Naive thymus-derived CD4-positive, alpha-beta T cell (primary cell): Measurements from ENCODE around the gene LPA. TPM values are rescaled to one million over a fixed set of nuclear protein-coding genes. Genes with fewer than 3 reads are reported as not detected.
A peak's percentile ranks its signal among the peaks of the same experiment; 100 is the strongest.
"Not testable (repeated sequence)": the region's sequence is repeated elsewhere in the genome, so short reads cannot be mapped to it uniquely, and the experiment has no call there.

ENCODE experiments used
- ATAC-seq: fragments of 150-1000 bp; cut with Tn5 transposase; 2 replicates; pipeline ENCODE4 v1.10.0; 2021; ENCODE audit warnings: mild to moderate bottlenecking, moderate library complexity
- CTCF ChIA-PET: fragments of 350-600 bp; sonication (Branson Sonifier 250); formaldehyde crosslinking; loops from one replicate; lab custom pipeline; 2021; ENCODE audit warnings: antibody characterized with exemption; lab: Charles Lee
- POLR2A ChIA-PET: fragments of 350-600 bp; sonication (Branson Sonifier 250); formaldehyde crosslinking; loops from one replicate; lab custom pipeline; 2021; ENCODE audit warnings: antibody characterized with exemption, inconsistent platforms; lab: Charles Lee
- DNase-seq, 9 donors: peaks; one replicate each; pipeline versions ENCODE4 v3.0.0 to v3.0.0-alpha.2; 2020 to 2022; ENCODE audit warnings: mixed read lengths in 1 of 9
- H3K27ac ChIP-seq: one replicate; pipeline ENCODE4 v1.7.0; 2013; ENCODE audit warnings: mild to moderate bottlenecking, low read depth, low read length, moderate library complexity
- H3K27me3 ChIP-seq, 2 donors: one replicate each; pipeline ENCODE4 v1.7.0; 2013; ENCODE audit warnings: low read length in 2 of 2, mild to moderate bottlenecking in 2 of 2, moderate library complexity in 2 of 2; ENCODE audit not compliant: control insufficient read depth in 2 of 2, insufficient read depth in 2 of 2
- H3K36me3 ChIP-seq, 3 experiments: 1 replicate in 2 of 3; 2 replicates in 1 of 3; pipeline ENCODE4 v1.7.0; 2013; ENCODE audit warnings: low read length in 3 of 3, mild to moderate bottlenecking in 3 of 3, moderate library complexity in 1 of 3; ENCODE audit not compliant: insufficient read depth in 3 of 3, control insufficient read depth in 2 of 3
- H3K4me1 ChIP-seq, 2 donors: one replicate each; pipeline ENCODE4 v1.7.0; 2013; ENCODE audit warnings: low read length in 2 of 2, mild to moderate bottlenecking in 2 of 2, moderate library complexity in 1 of 2; ENCODE audit not compliant: control insufficient read depth in 2 of 2, insufficient read depth in 2 of 2
- H3K4me3 ChIP-seq: 2 replicates; pipeline ENCODE4 v1.7.0; 2013; ENCODE audit warnings: mild to moderate bottlenecking, low read length
- H3K9me3 ChIP-seq, 3 experiments: 1 replicate in 2 of 3; 2 replicates in 1 of 3; pipeline ENCODE4 v1.7.0; 2013; ENCODE audit warnings: low read length in 3 of 3; ENCODE audit not compliant: control insufficient read depth in 2 of 3
- H3K27ac Mint-ChIP-seq, 9 donors: one replicate each; pipeline ENCODE4 v1.8.0; 2020 to 2022; ENCODE audit warnings: mixed read lengths in 9 of 9, mild to moderate bottlenecking in 8 of 9, moderate library complexity in 5 of 9, inconsistent platforms in 2 of 9
- H3K27me3 Mint-ChIP-seq, 5 donors: one replicate each; pipeline ENCODE4 v1.8.0; 2021 to 2022; ENCODE audit warnings: mixed read lengths in 5 of 5, mild to moderate bottlenecking in 1 of 5
- H3K36me3 Mint-ChIP-seq, 5 donors: one replicate each; pipeline ENCODE4 v1.8.0; 2020 to 2022; ENCODE audit warnings: mixed read lengths in 5 of 5, mild to moderate bottlenecking in 3 of 5, inconsistent platforms in 1 of 5
- H3K4me1 Mint-ChIP-seq, 7 donors: one replicate each; pipeline ENCODE4 v1.8.0; 2020 to 2022; ENCODE audit warnings: mixed read lengths in 7 of 7, mild to moderate bottlenecking in 3 of 7, inconsistent platforms in 1 of 7
- H3K4me3 Mint-ChIP-seq, 10 donors: one replicate each; pipeline ENCODE4 v1.8.0; 2020 to 2022; ENCODE audit warnings: mild to moderate bottlenecking in 10 of 10, mixed read lengths in 10 of 10, moderate library complexity in 6 of 10, inconsistent platforms in 2 of 10
- H3K9me3 Mint-ChIP-seq, 11 donors: one replicate each; pipeline ENCODE4 v1.8.0; 2020 to 2022; ENCODE audit warnings: mixed read lengths in 11 of 11, mild to moderate bottlenecking in 4 of 11, inconsistent platforms in 1 of 11, moderate library complexity in 1 of 11
- intact Hi-C, 2 donors: fragments of 100-400 bp; cut with micrococcal nuclease; formaldehyde crosslinking; loops; one replicate each; pipeline ENCODE4 v1.15.1; 2023
- polyA plus RNA-seq, 2 donors: library from polyadenylated mRNA; unstranded; fragments of 300-500 nt; fragmentation: Illumina TruSeq; gene quantifications; one replicate each; pipeline ENCODE4 v1.2.3, GENCODE V29; 2021
- total RNA-seq, 6 experiments: library from RNA in 5 of 6; stranded (reverse) in 5 of 6; gene quantifications; 1 replicate in 5 of 6; 2 replicates in 1 of 6; pipeline ENCODE4 v1.2.3 and lab custom pipeline; 2021 to 2026

The LPA gene
- total and polyA plus RNA-seq, 7 experiments from 2014 or later = not detected

DNA sequence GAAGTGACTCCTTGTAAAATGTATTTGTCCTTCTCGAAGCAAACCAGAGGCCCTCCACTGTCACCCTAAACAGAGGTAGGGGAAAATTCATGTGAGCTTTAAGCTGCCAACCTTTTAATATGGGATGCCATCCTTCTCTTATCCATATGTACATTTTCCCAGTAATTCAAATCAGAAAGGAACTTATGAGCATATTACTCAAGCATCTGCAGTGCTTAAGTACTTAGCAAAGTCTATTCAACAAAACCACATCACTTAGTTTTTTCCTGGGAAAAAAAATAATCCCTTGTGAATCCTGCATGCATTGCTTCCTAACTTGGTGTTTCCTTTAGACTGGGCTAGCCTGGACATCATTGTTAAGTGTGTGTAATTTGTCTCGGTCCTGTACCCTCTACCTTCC is 132.2 kb downstream of the LPA start:
- Mint-ChIP-seq H3K9me3 (peaks cover 0 to 14% (median 9%) of the 10 kb centered on the region in 11 donors), H3K27ac (no peak overlapping the region), H3K36me3 (peaks cover 0 to 6% (median 0%) of the 10 kb centered on the region in 5 donors), H3K4me1 (no peaks in the 10 kb centered on the region), H3K4me3 (no peak overlapping the region), H3K27me3 (peaks cover 0 to 34% (median 13%) of the 10 kb centered on the region in 5 donors)
- intact Hi-C loops = loop anchor here in 1 of 2 donors (5.0 to 10.0 kb wide), 2 partner anchors 447 to 670 kb away; no protein-coding TSS in a partner anchor
- DNase-seq (no peak), ATAC-seq (no peak)
- Histone ChIP-seq H3K27me3 (no peaks in the 10 kb centered on the region), H3K36me3 (no peaks in the 10 kb centered on the region), H3K4me1 (no peaks in the 10 kb centered on the region), H3K4me3 (no peak overlapping the region), H3K9me3 (no peaks in the 10 kb centered on the region), H3K27ac (no peak overlapping the region)
- ChIA-PET CTCF (interaction anchor here (5.4 kb wide), 1 partner anchor 11 kb away, joined by 73 read pairs; no protein-coding TSS in a partner anchor), POLR2A (no interaction called here)

DNA sequence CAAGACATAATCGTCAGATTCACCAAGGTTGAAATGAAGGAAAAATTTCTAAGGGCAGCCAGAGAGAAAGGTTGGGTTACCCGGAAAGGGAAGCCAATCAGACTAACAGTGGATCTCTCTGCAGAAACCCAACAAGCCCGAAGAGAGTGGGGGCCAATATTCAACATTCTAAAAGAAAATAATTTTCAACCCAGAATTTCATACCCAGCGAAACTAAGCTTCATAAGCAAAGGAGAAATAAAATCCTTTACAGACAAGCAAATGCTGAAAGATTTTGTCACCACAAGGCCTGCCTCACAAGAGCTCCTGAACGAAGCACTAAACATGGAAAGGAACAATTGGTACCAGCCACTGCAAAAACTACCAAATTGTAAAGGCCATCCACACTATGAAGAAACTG is 134.6 kb downstream of the LPA start:
- CTCF ChIA-PET = interaction anchor here (0.7 kb wide), 1 partner anchor 21 kb away, joined by 3 read pairs; no protein-coding TSS in a partner anchor
- Mint-ChIP-seq H3K27me3 (peaks cover 0 to 45% (median 13%) of the 10 kb centered on the region in 5 donors), H3K9me3 (peaks cover 0 to 14% (median 9%) of the 10 kb centered on the region in 11 donors)
- H3K27ac Mint-ChIP-seq, H3K4me3 ChIP-seq, ATAC-seq, H3K4me3 Mint-ChIP-seq, H3K4me1 Mint-ChIP-seq, intact Hi-C loops, H3K9me3 ChIP-seq, H3K27ac ChIP-seq, H3K27me3 ChIP-seq, H3K36me3 Mint-ChIP-seq, H3K4me1 ChIP-seq, H3K36me3 ChIP-seq, DNase-seq, POLR2A ChIA-PET: not testable (repeated sequence)

GRCh38 chr6:160523223-160523622 is 140.9 kb downstream of the LPA start:
- Mint-ChIP-seq H3K4me3 (no peak overlapping the region), H3K9me3 (peaks cover 0 to 2% (median 0%) of the 10 kb centered on the region in 11 donors), H3K4me1 (peaks cover 5 to 24% (median 22%) of the 10 kb centered on the region in 7 donors), H3K27ac (no peak overlapping the region), H3K36me3 (no peaks in the 10 kb centered on the region), H3K27me3 (peaks cover 0 to 51% (median 5%) of the 10 kb centered on the region in 5 donors)
- ATAC-seq = no peak
- H3K36me3 ChIP-seq = no peaks in the 10 kb centered on the region
- ChIA-PET POLR2A (no interaction called here), CTCF (interaction anchor here (6.4 kb wide), 1 partner anchor 9 kb away, joined by 73 read pairs; no protein-coding TSS in a partner anchor)
- no peak overlapping the region for H3K4me3 ChIP-seq
- H3K4me1 ChIP-seq = peaks cover 0 to 14% of the 10 kb centered on the region in 2 donors
- H3K27me3 ChIP-seq = no peaks in the 10 kb centered on the region
- H3K9me3 ChIP-seq = no peaks in the 10 kb centered on the region
- H3K27ac ChIP-seq = no peak overlapping the region
- DNase-seq = no peak
- intact Hi-C loops = loop anchor here (5.0 kb wide), 3 partner anchors 469 to 849 kb away; partner anchors contain the start of genes MAP3K4 (in 1 of the 2) and SOD2 (in 1 of the 2)

DNA sequence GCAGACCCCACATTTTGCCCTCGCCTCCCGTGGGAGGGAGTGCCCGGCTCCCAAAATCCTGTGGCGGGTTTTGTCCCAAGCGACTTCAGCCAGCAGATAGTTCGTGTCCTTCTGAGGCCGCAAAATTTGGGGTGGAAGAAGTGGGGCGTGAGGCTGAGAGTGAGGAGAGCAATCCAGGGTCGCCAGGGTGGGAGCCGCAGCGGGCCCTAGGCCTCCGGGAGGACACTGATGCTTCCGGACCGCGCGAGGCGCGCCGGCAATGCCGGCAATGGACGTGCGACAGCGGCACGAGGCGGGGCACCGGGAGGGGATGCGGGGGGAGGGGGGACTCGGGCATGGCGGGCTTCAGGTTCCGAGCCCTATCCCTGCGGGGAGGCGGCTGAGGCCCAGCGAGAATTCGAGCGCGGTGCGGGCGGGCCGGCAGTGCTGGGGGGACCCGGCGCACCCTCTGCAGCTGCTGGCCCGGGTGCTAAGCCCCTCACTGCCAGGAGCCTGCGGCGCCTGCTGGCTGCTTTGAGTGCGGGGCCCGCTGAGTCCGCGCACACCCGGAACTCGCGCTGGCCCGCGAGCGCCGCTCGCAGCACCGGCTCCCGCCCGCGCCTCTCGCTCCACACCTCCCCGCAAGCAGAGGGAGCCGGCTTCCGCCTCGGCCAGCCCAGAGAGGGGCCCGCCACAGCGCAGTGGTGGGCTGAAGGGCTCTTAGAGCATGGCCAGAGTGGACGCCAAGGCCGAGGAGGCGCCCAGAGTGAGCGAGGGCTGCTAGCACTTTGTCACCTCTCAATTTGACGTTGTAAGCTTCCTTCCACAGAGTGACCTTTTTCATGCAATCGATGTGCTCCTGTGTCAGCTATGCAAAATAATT is 143.8 kb downstream of the LPA start:
- Mint-ChIP-seq H3K36me3 (peaks cover 0 to 2% (median 0%) of the 10 kb centered on the region in 5 donors), H3K27ac (peak overlapping the region; percentile 81 to 96 (median 87)), H3K9me3 (peaks cover 0 to 3% (median 0%) of the 10 kb centered on the region in 11 donors), H3K4me1 (peaks cover 13 to 32% (median 24%) of the 10 kb centered on the region in 7 donors), H3K4me3 (peak overlapping the region; percentile 91 to 97 (median 95)), H3K27me3 (peaks cover 0 to 59% (median 0%) of the 10 kb centered on the region in 5 donors)
- peak overlapping the region; percentile 70 for H3K27ac ChIP-seq
- peak; percentile 82 for ATAC-seq
- no peaks in the 10 kb centered on the region for H3K27me3 ChIP-seq
- peak; percentile 47 to 81 (median 69) for DNase-seq
- peaks cover 0 to 14% of the 10 kb centered on the region in 2 donors for H3K4me1 ChIP-seq
- intact Hi-C loops = loop anchor here (1.0 to 5.0 kb wide), 9 partner anchors 14 to 852 kb away; partner anchors contain the start of genes SOD2 (in 2 of the 2), AGPAT4 (in 1 of the 2), MAP3K4 (in 1 of the 2) and TCP1 (in 1 of the 2)
- ChIA-PET POLR2A (interaction anchor here (0.9 kb wide), 2 partner anchors 10 to 13 kb away, joined by 3 to 4 read pairs; no protein-coding TSS in a partner anchor), CTCF (interaction anchor here (0.6 to 6.4 kb wide), 12 partner anchors 11 to 854 kb away, joined by 3 to 73 read pairs (median 4); no protein-coding TSS in a partner anchor)
- no peaks in the 10 kb centered on the region for H3K9me3 ChIP-seq
- peak overlapping the region; percentile 75 for H3K4me3 ChIP-seq
- H3K36me3 ChIP-seq = no peaks in the 10 kb centered on the region

GRCh38 chr6:160519603-160520042 is 144.5 kb downstream of the LPA start:
- ChIA-PET CTCF (interaction anchor here (0.6 to 6.4 kb wide), 11 partner anchors 11 to 854 kb away, joined by 3 to 73 read pairs (median 4); no protein-coding TSS in a partner anchor), POLR2A (interaction anchor here (0.6 to 0.9 kb wide), 2 partner anchors 9 to 1243 kb away, joined by 3 to 4 read pairs; no protein-coding TSS in a partner anchor)
- Mint-ChIP-seq H3K4me1 (peaks cover 13 to 32% (median 24%) of the 10 kb centered on the region in 7 donors), H3K4me3 (peak overlapping the region; percentile 91 to 97 (median 95)), H3K9me3 (peaks cover 0 to 4% (median 0%) of the 10 kb centered on the region in 11 donors), H3K36me3 (peaks cover 0 to 8% (median 3%) of the 10 kb centered on the region in 5 donors), H3K27ac (peak overlapping the region; percentile 81 to 96 (median 87)), H3K27me3 (peaks cover 0 to 66% (median 0%) of the 10 kb centered on the region in 5 donors)
- Histone ChIP-seq H3K4me3 (peak overlapping the region; percentile 75), H3K9me3 (no peaks in the 10 kb centered on the region), H3K36me3 (no peaks in the 10 kb centered on the region), H3K27me3 (peaks cover 0 to 3% of the 10 kb centered on the region in 2 donors), H3K4me1 (peaks cover 0 to 14% of the 10 kb centered on the region in 2 donors), H3K27ac (peak overlapping the region; percentile 70)
- ATAC-seq = peak; percentile 87
- intact Hi-C loops = loop anchor here (1.0 to 5.0 kb wide), 11 partner anchors 15 to 855 kb away; partner anchors contain the start of genes SOD2 (in 2 of the 2), AGPAT4 (in 1 of the 2), MAP3K4 (in 1 of the 2) and TCP1 (in 1 of the 2)
- no peak for DNase-seq

DNA sequence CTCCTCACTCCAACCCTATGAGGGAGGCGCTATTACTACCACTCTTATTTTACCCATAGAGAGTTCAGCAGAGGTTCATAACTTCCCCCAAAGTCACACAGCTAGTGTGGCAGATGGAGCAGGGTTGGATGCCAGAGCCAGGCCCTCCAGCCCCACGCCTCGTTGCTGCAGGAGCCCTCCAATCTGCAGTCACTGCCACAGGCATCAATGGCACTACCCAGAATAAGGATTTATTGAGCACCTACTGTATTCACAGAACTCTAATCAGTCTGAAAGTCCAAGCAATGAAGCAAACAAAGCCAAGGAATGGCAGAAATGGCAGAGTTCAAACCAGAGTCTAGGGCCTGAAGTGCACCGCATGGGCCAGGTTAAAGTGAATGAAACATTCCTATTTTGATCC is 144.9 kb downstream of the LPA start:
- Histone ChIP-seq H3K4me1 (peaks cover 0 to 14% of the 10 kb centered on the region in 2 donors), H3K27me3 (peaks cover 0 to 3% of the 10 kb centered on the region in 2 donors), H3K9me3 (no peaks in the 10 kb centered on the region), H3K27ac (no peak overlapping the region), H3K4me3 (no peak overlapping the region), H3K36me3 (no peaks in the 10 kb centered on the region)
- ATAC-seq = no peak
- H3K9me3 Mint-ChIP-seq = peaks cover 0 to 9% (median 0%) of the 10 kb centered on the region in 11 donors
- intact Hi-C loops = loop anchor here (1.0 to 2.0 kb wide), 2 partner anchors 248 to 855 kb away; no protein-coding TSS in a partner anchor
- H3K27me3 Mint-ChIP-seq = peaks cover 0 to 70% (median 0%) of the 10 kb centered on the region in 5 donors
- peak in 1 of 9 donors; percentile 2 for DNase-seq
- H3K4me3 Mint-ChIP-seq = peak overlapping the region; percentile 54 to 97 (median 95)
- peaks cover 13 to 32% (median 24%) of the 10 kb centered on the region in 7 donors for H3K4me1 Mint-ChIP-seq
- POLR2A ChIA-PET = interaction anchor here (0.6 to 0.9 kb wide), 2 partner anchors 9 to 1243 kb away, joined by 3 to 4 read pairs; no protein-coding TSS in a partner anchor
- CTCF ChIA-PET = interaction anchor here (0.6 to 6.4 kb wide), 10 partner anchors 10 to 855 kb away, joined by 3 to 73 read pairs (median 4); no protein-coding TSS in a partner anchor
- H3K36me3 Mint-ChIP-seq = peaks cover 0 to 12% (median 6%) of the 10 kb centered on the region in 5 donors
- peak overlapping the region in 6 of 9 donors; percentile 5 to 88 (median 46) for H3K27ac Mint-ChIP-seq
